ENCODE measurements around the gene LRRC26. TPM values are rescaled to one million over a fixed set of nuclear protein-coding genes. Genes with fewer than 3 reads are reported as not detected.
A peak's percentile ranks its signal among the peaks of the same experiment; 100 is the strongest.

LRRC26 gene
- total RNA-seq, 1 donor from 2014 or later, result 0.31 TPM

GRCh38 chr9:137199411-137200121 lies 29.7 kb upstream of the LRRC26 start:
- Mint-ChIP-seq H3K27me3 (no peaks in the 10 kb centered on the region), H3K36me3 (ENCODE audit: low read depth) (peaks cover 1% of the 10 kb centered on the region), H3K4me3 (peak overlapping the region; percentile 81), H3K9me3 (no peaks in the 10 kb centered on the region), H3K4me1 (peaks cover 35% of the 10 kb centered on the region), H3K27ac (peak overlapping the region; percentile 41)
- ATAC-seq (ENCODE audit: low read depth) (no peak), DNase-seq (no peak)
- intact Hi-C loops (cut with micrococcal nuclease), result loop anchor here (1.0 to 2.0 kb wide), 7 partner anchors 11 to 81 kb away; partner anchors contain the start of genes ANAPC2, SSNA1 and TUBB4B
- POLR2A ChIA-PET, result interaction anchor here (1.5 to 3.7 kb wide), 3 partner anchors 11 to 41 kb away, joined by 3 to 17 read pairs (median 5); partner anchors contain the start of genes ANAPC2, SSNA1 and TUBB4B
- CTCF ChIA-PET, result no interaction called here
- TF ChIP-seq CTCF (IDR thresholded peaks at IDR 0.05), result no peak

- H3K27me3 Mint-ChIP-seq, result no peaks in the 10 kb centered on the region
- H3K27ac Mint-ChIP-seq, result no peak overlapping the region
These were observed 29.0 kb upstream of the LRRC26 start for GRCh38 chr9:137198902-137199283.

GRCh38 chr9:137198051-137198901 lies 28.4 kb upstream of the LRRC26 start:
- ATAC-seq (ENCODE audit: low read depth) (no peak), DNase-seq (no peak)
- TF ChIP-seq CTCF (IDR thresholded peaks at IDR 0.05), result no peak
- H3K27me3 Mint-ChIP-seq, result no peaks in the 10 kb centered on the region
- ChIA-PET CTCF (no interaction called here), POLR2A (interaction anchor here (0.6 to 3.7 kb wide), 4 partner anchors 9 to 73 kb away, joined by 3 to 17 read pairs (median 4); partner anchors contain the start of genes ANAPC2, SSNA1 and TUBB4B)
- peaks cover 1% of the 10 kb centered on the region for H3K36me3 Mint-ChIP-seq (ENCODE audit: low read depth)
- no peak overlapping the region for H3K27ac Mint-ChIP-seq
- H3K9me3 Mint-ChIP-seq, result no peaks in the 10 kb centered on the region
- peak overlapping the region; percentile 4 for H3K4me3 Mint-ChIP-seq
- intact Hi-C loops (cut with micrococcal nuclease), result no loop called here
- peaks cover 25% of the 10 kb centered on the region for H3K4me1 Mint-ChIP-seq

More at GRCh38 chr9:137198902-137199283, 29.0 kb upstream of the LRRC26 start:
- no peak for ATAC-seq (ENCODE audit: low read depth)
- DNase-seq, result no peak
- peak overlapping the region; percentile 4 for H3K4me3 Mint-ChIP-seq
- H3K4me1 Mint-ChIP-seq, result peaks cover 28% of the 10 kb centered on the region
- H3K9me3 Mint-ChIP-seq, result no peaks in the 10 kb centered on the region
- POLR2A ChIA-PET, result interaction anchor here (0.6 to 3.7 kb wide), 4 partner anchors 10 to 74 kb away, joined by 3 to 17 read pairs (median 4); partner anchors contain the start of genes ANAPC2, SSNA1 and TUBB4B
- intact Hi-C loops (cut with micrococcal nuclease), result no loop called here
- CTCF ChIA-PET, result no interaction called here
- TF ChIP-seq CTCF (IDR thresholded peaks at IDR 0.05), result no peak
- peaks cover 1% of the 10 kb centered on the region for H3K36me3 Mint-ChIP-seq (ENCODE audit: low read depth)

- H3K27ac Mint-ChIP-seq, result no peak overlapping the region
- ChIA-PET POLR2A (interaction anchor here (0.6 to 0.8 kb wide), 2 partner anchors 28 to 65 kb away, joined by 4 to 5 read pairs; no protein-coding TSS in a partner anchor), CTCF (no interaction called here)
- no peak overlapping the region for H3K4me3 Mint-ChIP-seq
- intact Hi-C loops (cut with micrococcal nuclease), result no loop called here
- no peak for DNase-seq
- H3K36me3 Mint-ChIP-seq (ENCODE audit: low read depth), result peaks cover 5% of the 10 kb centered on the region
- ATAC-seq (ENCODE audit: low read depth), result no peak
- peaks cover 9% of the 10 kb centered on the region for H3K4me1 Mint-ChIP-seq
- no peaks in the 10 kb centered on the region for H3K9me3 Mint-ChIP-seq
- H3K27me3 Mint-ChIP-seq, result no peaks in the 10 kb centered on the region
- TF ChIP-seq CTCF (IDR thresholded peaks at IDR 0.05), result no peak
These were observed 25.8 kb upstream of the LRRC26 start for GRCh38 chr9:137195525-137196220.

All from activated B cell treated with CpG ODN at 0.5 μM for 24 hours (primary cell).